Measurements from ENCODE around the gene CGB1.
A peak's percentile ranks its signal among the peaks of the same experiment; 100 is the strongest.
"Not testable (repeated sequence)": the region's sequence is repeated elsewhere in the genome, so short reads cannot be mapped to it uniquely, and the experiment has no call there.

Gene CGB1

GRCh38 chr19:49022116-49022515 lies 14.6 kb downstream of the CGB1 start:
- no peak for DNase-seq (ENCODE audit: low read depth, low spot score)

GRCh38 chr19:49020931-49021895 lies 15.5 kb downstream of the CGB1 start:
- DNase-seq (ENCODE audit: low read depth, low spot score) = no peak

GRCh38 chr19:49020342-49020741 lies 16.4 kb downstream of the CGB1 start:
- no peak for DNase-seq (ENCODE audit: low read depth, low spot score)

GRCh38 chr19:49019242-49019932 lies 17.3 kb downstream of the CGB1 start:
- no peak for DNase-seq (ENCODE audit: low read depth, low spot score)

- not testable (repeated sequence) for DNase-seq (ENCODE audit: low read depth, low spot score)
These were observed 18.1 kb downstream of the CGB1 start for GRCh38 chr19:49018388-49019241.

- DNase-seq (ENCODE audit: low read depth, low spot score) = no peak
These were observed 18.9 kb downstream of the CGB1 start for GRCh38 chr19:49017666-49018351.

GRCh38 chr19:49017041-49017665 lies 19.5 kb downstream of the CGB1 start, which contains the start of gene LHB:
Gene LHB, minus strand, starts transcription at chr19:49017091. Its CDS starts 10 bp downstream, at chr19:49017081.
- DNase-seq (ENCODE audit: low read depth, low spot score) = no peak

GRCh38 chr19:49016067-49016839 lies 20.4 kb downstream of the CGB1 start:
- DNase-seq (ENCODE audit: low read depth, low spot score) = no peak

- DNase-seq (ENCODE audit: low read depth, low spot score) = no peak
These were observed 21.8 kb downstream of the CGB1 start for GRCh38 chr19:49014870-49015255.

GRCh38 chr19:49014123-49014869 lies 22.4 kb downstream of the CGB1 start:
- DNase-seq (ENCODE audit: low read depth, low spot score) = no peak

GRCh38 chr19:49011194-49011593 lies 25.5 kb downstream of the CGB1 start:
- DNase-seq (ENCODE audit: low read depth, low spot score) = no peak

- no peak for DNase-seq (ENCODE audit: low read depth, low spot score)
These were observed 26.2 kb downstream of the CGB1 start for GRCh38 chr19:49010453-49010852.

GRCh38 chr19:49009828-49010227 lies 26.9 kb downstream of the CGB1 start:
- DNase-seq (ENCODE audit: low read depth, low spot score) = no peak

- DNase-seq (ENCODE audit: low read depth, low spot score) = no peak
These were observed 29.8 kb downstream of the CGB1 start for GRCh38 chr19:49006905-49007304.

- DNase-seq (ENCODE audit: low read depth, low spot score) = no peak
These were observed 31.6 kb downstream of the CGB1 start for GRCh38 chr19:49004964-49005614.

GRCh38 chr19:49004133-49004532 lies 32.6 kb downstream of the CGB1 start:
- no peak for DNase-seq (ENCODE audit: low read depth, low spot score)

GRCh38 chr19:48999481-49000325 lies 37.0 kb downstream of the CGB1 start:
- DNase-seq (ENCODE audit: low read depth, low spot score) = peak; percentile 57

- DNase-seq (ENCODE audit: low read depth, low spot score) = no peak
These were observed 38.7 kb downstream of the CGB1 start for GRCh38 chr19:48997972-48998371.
